ENCODE measurements around the gene EPHB3.

The EPHB3 gene

GRCh38 chr3:184523825-184524615, 37.6 kb upstream of the EPHB3 start:
- Histone ChIP-seq H3K27me3 (ENCODE audit: insufficient read depth, poor library complexity, severe bottlenecking) (no peaks in the 10 kb centered on the region), H3K27ac (ENCODE audit: poor library complexity, severe bottlenecking) (no peak overlapping the region), H3K36me3 (ENCODE audit: low read depth) (no peaks in the 10 kb centered on the region), H3K4me3 (ENCODE audit: severe bottlenecking) (no peak overlapping the region), H3K9me3 (ENCODE audit: severe bottlenecking) (no peaks in the 10 kb centered on the region), H3K4me1 (ENCODE audit: insufficient read depth, poor library complexity, severe bottlenecking) (peaks cover 14% of the 10 kb centered on the region)
- no peak for TF ChIP-seq CTCF (IDR thresholded peaks at IDR 0.05; ENCODE audit: poor library complexity, severe bottlenecking)
- peak; percentile 73 for ATAC-seq (ENCODE audit: low read depth)
- DNase-seq (ENCODE audit: low spot score) = no peak

GRCh38 chr3:184524981-184525336, 36.6 kb upstream of the EPHB3 start:
- Histone ChIP-seq H3K27me3 (ENCODE audit: insufficient read depth, poor library complexity, severe bottlenecking) (no peaks in the 10 kb centered on the region), H3K36me3 (ENCODE audit: low read depth) (no peaks in the 10 kb centered on the region), H3K27ac (ENCODE audit: poor library complexity, severe bottlenecking) (no peak overlapping the region), H3K4me3 (ENCODE audit: severe bottlenecking) (peak overlapping the region; percentile 40), H3K9me3 (ENCODE audit: severe bottlenecking) (no peaks in the 10 kb centered on the region), H3K4me1 (ENCODE audit: insufficient read depth, poor library complexity, severe bottlenecking) (peaks cover 14% of the 10 kb centered on the region)
- TF ChIP-seq CTCF (IDR thresholded peaks at IDR 0.05; ENCODE audit: poor library complexity, severe bottlenecking) = no peak
- DNase-seq (ENCODE audit: low spot score) (no peak), ATAC-seq (ENCODE audit: low read depth) (no peak)

GRCh38 chr3:184525337-184526087, 36.1 kb upstream of the EPHB3 start:
- Histone ChIP-seq H3K27me3 (ENCODE audit: insufficient read depth, poor library complexity, severe bottlenecking) (no peaks in the 10 kb centered on the region), H3K36me3 (ENCODE audit: low read depth) (no peaks in the 10 kb centered on the region), H3K9me3 (ENCODE audit: severe bottlenecking) (no peaks in the 10 kb centered on the region), H3K27ac (ENCODE audit: poor library complexity, severe bottlenecking) (no peak overlapping the region), H3K4me3 (ENCODE audit: severe bottlenecking) (peak overlapping the region; percentile 40), H3K4me1 (ENCODE audit: insufficient read depth, poor library complexity, severe bottlenecking) (peaks cover 14% of the 10 kb centered on the region)
- DNase-seq (ENCODE audit: low spot score) (no peak), ATAC-seq (ENCODE audit: low read depth) (peak; percentile 86)
- no peak for TF ChIP-seq CTCF (IDR thresholded peaks at IDR 0.05; ENCODE audit: poor library complexity, severe bottlenecking)

- Histone ChIP-seq H3K27ac (ENCODE audit: poor library complexity, severe bottlenecking) (no peak overlapping the region), H3K4me1 (ENCODE audit: insufficient read depth, poor library complexity, severe bottlenecking) (peaks cover 14% of the 10 kb centered on the region), H3K4me3 (ENCODE audit: severe bottlenecking) (peak overlapping the region; percentile 40), H3K36me3 (ENCODE audit: low read depth) (no peaks in the 10 kb centered on the region), H3K9me3 (ENCODE audit: severe bottlenecking) (no peaks in the 10 kb centered on the region), H3K27me3 (ENCODE audit: insufficient read depth, poor library complexity, severe bottlenecking) (no peaks in the 10 kb centered on the region)
- DNase-seq (ENCODE audit: low spot score) (no peak), ATAC-seq (ENCODE audit: low read depth) (no peak)
- no peak for TF ChIP-seq CTCF (IDR thresholded peaks at IDR 0.05; ENCODE audit: poor library complexity, severe bottlenecking)
These were observed 35.5 kb upstream of the EPHB3 start for GRCh38 chr3:184526088-184526433.
